Measurements from ENCODE around the gene SRGAP1.

SRGAP1 gene

GRCh38 chr12:63965936-63966605 lies 121.6 kb downstream of the SRGAP1 start:
- DNase-seq (ENCODE audit: low read depth in 2 of 2) = no peak

GRCh38 chr12:63966606-63966975 lies 122.1 kb downstream of the SRGAP1 start:
- no peak for DNase-seq (ENCODE audit: low read depth in 2 of 2)

- no peak for DNase-seq (ENCODE audit: low read depth in 2 of 2)
These were observed 123.1 kb downstream of the SRGAP1 start for GRCh38 chr12:63967358-63968145.

- no peak for DNase-seq (ENCODE audit: low read depth in 2 of 2)
These were observed 124.2 kb downstream of the SRGAP1 start for GRCh38 chr12:63968673-63969072.

GRCh38 chr12:63976902-63977395 lies 132.4 kb downstream of the SRGAP1 start:
- no peak for DNase-seq (ENCODE audit: low read depth in 2 of 2)

GRCh38 chr12:63977441-63977840 lies 132.9 kb downstream of the SRGAP1 start:
- no peak for DNase-seq (ENCODE audit: low read depth in 2 of 2)

GRCh38 chr12:63978519-63978918 lies 134.0 kb downstream of the SRGAP1 start:
- DNase-seq (ENCODE audit: low read depth in 2 of 2) = no peak

GRCh38 chr12:63980211-63980610 lies 135.7 kb downstream of the SRGAP1 start:
- DNase-seq (ENCODE audit: low read depth in 2 of 2) = no peak

- DNase-seq (ENCODE audit: low read depth in 2 of 2) = no peak
These were observed 136.8 kb downstream of the SRGAP1 start for GRCh38 chr12:63981343-63981742.

- DNase-seq (ENCODE audit: low read depth in 2 of 2) = no peak
These were observed 138.2 kb downstream of the SRGAP1 start for GRCh38 chr12:63982604-63983295.

GRCh38 chr12:63985456-63985855 lies 141.0 kb downstream of the SRGAP1 start:
- no peak for DNase-seq (ENCODE audit: low read depth in 2 of 2)

- no peak for DNase-seq (ENCODE audit: low read depth in 2 of 2)
These were observed 141.4 kb downstream of the SRGAP1 start for GRCh38 chr12:63985945-63986344.

- DNase-seq (ENCODE audit: low read depth in 2 of 2) = no peak
These were observed 144.9 kb downstream of the SRGAP1 start for GRCh38 chr12:63989301-63989845.

- no peak for DNase-seq (ENCODE audit: low read depth in 2 of 2)
These were observed 146.5 kb downstream of the SRGAP1 start for GRCh38 chr12:63990828-63991547.

GRCh38 chr12:63994704-63995103 lies 150.2 kb downstream of the SRGAP1 start:
- DNase-seq (ENCODE audit: low read depth in 2 of 2) = no peak

- DNase-seq (ENCODE audit: low read depth in 2 of 2) = no peak
These were observed 151.0 kb downstream of the SRGAP1 start for GRCh38 chr12:63995512-63995911.

GRCh38 chr12:63996556-63996955 lies 152.1 kb downstream of the SRGAP1 start:
- no peak for DNase-seq (ENCODE audit: low read depth in 2 of 2)

- no peak for DNase-seq (ENCODE audit: low read depth in 2 of 2)
These were observed 152.7 kb downstream of the SRGAP1 start for GRCh38 chr12:63997198-63997597.

GRCh38 chr12:63998584-63998983 lies 154.1 kb downstream of the SRGAP1 start:
- no peak for DNase-seq (ENCODE audit: low read depth in 2 of 2)

GRCh38 chr12:63999853-64000252 lies 155.4 kb downstream of the SRGAP1 start:
- no peak for DNase-seq (ENCODE audit: low read depth in 2 of 2)

GRCh38 chr12:64001439-64001838 lies 156.9 kb downstream of the SRGAP1 start:
- no peak for DNase-seq (ENCODE audit: low read depth in 2 of 2)

GRCh38 chr12:64004641-64005040 lies 160.1 kb downstream of the SRGAP1 start:
- DNase-seq (ENCODE audit: low read depth in 2 of 2) = no peak
